HG02885 (cell line): ENCODE measurements around the gene CR1L.
"Not testable (repeated sequence)": the region's sequence is repeated elsewhere in the genome, so short reads cannot be mapped to it uniquely, and the experiment has no call there.

Experiments
- ATAC-seq: cut with Tn5 transposase; IDR thresholded peaks from one replicate; pipeline ENCODE4 v1.9.1; 2021; ENCODE audit warnings: mild to moderate bottlenecking; ENCODE audit not compliant: unreplicated experiment, poor library complexity

The CR1L gene

GRCh38 chr1:207676153-207676552 is 31.2 kb downstream of the CR1L start:
- no peak for ATAC-seq

DNA sequence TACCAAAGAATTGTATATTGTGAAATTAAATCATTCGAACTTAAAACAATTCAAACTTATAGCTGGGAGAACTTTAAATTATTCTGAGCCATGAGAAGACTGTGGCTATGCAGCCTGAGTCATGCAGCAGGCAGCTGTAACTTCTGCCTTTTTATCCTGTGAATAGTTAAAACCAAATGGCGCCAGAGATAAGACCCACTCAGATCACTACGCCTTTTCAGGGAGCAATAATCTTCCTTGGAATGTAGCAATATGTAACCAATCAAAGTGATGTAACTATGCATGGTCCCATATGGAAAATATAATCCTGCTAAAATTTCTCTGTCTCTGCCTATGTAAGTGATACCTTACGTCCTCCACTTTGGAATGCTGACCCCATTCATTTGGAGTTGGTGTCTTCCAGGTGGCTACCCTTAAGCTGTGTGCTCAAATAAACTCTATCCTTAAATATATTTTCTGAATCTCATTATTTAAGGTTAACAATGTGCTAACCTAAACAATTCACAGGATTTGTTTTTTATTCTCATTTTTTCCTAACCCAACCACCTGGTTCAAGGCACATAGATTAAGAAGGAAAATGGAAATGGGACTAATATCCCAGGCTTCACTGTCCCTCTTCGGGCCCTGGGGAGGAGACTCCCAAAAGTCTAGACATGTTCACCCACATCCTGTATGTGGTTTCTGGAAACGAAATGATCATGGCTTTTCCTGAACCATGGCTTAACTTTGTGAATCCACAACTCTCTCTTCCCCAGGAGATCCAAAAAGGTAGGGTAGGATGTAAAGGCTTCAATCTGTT is 35.9 kb downstream of the CR1L start:
- ATAC-seq = not testable (repeated sequence)

DNA sequence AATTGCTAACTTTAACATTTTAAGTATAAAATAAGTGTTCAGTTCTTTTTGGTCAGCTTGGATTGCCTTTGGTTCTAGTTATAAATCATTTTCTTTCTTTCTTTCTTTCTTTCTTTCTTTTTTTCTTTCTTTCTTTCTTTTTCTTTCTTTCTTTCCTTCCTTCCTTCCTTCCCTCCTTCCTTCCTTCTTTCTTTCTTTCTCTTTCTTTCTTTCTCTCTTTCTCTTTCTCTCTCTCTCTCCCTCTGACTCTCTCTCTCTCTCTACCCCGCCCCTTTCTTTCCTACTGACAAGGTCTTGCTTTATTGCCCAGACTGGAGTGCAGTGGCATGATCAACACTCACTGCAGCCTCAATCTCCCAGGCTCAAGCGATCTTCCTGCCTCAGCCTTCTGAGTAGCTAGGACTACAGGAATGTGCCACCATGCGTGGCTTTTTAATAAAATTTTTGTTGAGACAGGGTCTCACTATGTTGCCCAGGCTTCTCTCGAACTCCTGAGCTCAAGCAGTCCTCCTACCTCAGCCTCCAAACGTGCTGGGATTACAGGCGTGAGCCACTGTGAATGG is 38.0 kb downstream of the CR1L start:
- ATAC-seq = not testable (repeated sequence)

DNA sequence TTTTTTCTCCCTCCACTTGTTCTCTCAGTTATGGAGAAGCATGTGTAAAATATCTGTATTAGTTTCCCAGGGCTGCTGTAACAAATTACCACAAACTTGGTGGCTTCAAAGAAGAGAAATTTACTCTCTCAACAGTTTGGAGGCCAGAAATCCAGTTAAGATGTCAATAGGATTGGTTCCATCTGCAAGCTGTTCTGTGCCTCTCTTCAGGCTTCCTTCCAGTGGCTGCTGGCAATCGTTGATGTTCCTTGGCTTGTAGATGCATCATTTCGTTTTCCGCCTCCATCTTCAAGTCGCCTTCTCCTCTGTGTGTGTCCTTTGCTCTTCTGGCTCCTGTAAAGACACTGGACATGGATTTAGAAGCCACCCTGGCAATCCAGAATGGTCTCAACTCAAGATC is 45.6 kb downstream of the CR1L start:
- not testable (repeated sequence) for ATAC-seq

GRCh38 chr1:207691010-207691409 is 46.1 kb downstream of the CR1L start:
- no peak for ATAC-seq

- no peak for ATAC-seq
Measured at GRCh38 chr1:207691841-207692240, 46.9 kb downstream of the CR1L start.

- not testable (repeated sequence) for ATAC-seq
Measured at GRCh38 chr1:207692291-207692690, 47.4 kb downstream of the CR1L start.

DNA sequence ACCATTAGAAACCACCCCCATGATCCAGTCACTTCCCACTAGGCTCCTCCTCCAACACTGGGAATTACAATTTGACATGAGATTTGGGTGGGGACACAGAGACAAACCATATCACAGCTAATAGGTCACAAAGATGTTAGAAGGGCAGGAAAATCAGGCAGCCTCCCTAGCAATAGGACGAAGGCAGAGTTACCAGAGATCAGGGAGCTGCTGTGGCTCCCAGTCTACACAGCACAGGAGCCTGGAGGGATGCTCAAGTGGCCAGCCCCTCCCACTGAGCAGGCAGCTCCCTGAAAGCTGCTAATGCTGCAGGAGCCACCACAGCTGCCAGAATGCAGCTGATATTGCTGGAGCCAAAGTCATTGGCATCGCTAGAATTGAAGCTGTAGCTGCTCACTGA is 51.0 kb downstream of the CR1L start:
- no peak for ATAC-seq

DNA sequence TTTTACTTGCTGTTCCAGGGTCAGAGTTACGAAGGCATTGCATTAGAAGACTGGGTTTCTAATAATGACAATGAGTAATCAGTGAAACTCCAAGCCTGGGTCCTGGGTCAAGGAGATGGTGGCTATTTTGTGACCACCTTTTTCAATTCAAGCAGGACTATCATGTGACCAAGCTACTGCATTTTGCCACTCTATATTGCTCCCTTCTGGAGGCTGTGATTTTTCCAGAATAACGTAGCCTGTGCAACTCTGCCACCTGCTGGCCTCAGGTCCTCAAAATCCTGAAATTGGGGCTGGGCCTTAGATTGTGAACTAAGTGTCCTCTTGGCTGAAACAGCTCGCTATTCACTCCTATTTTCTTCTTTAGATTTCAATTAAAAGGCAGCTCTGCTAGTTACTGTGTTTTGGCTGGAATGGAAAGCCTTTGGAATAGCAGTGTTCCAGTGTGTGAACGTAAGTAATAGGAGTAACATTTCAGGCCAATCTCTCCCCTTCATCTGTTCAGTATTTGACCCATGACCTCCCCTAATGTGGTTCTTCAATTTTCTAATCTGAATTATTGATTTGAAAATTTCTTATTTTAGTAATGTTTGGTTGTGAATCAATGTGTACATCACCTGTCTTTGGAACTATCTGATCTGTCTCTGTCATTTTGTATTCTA is 54.0 kb downstream of the CR1L start:
- peak; percentile 56 for ATAC-seq

DNA sequence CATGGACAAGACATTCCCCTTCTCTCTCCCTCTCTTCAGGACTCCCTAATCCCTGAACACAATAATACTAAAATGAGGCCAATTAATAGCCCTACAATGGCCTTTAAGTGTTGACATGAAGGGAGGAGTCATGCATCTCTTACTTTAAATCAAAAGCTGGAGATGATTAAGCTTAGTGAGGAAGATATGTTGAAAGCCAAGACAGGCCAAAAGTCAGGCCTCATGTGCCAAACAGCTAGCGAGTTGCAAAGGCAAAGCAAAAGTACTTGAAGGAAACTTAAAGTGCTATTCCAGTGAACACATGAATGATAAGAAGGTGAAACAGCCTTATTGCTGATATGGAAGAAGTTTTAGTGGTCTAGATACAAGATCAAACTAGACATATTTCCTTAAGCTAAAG is 57.4 kb downstream of the CR1L start:
- no peak for ATAC-seq

- no peak for ATAC-seq
Measured at GRCh38 chr1:207703712-207704111, 58.8 kb downstream of the CR1L start.

GRCh38 chr1:207708004-207708403 is 63.1 kb downstream of the CR1L start:
- ATAC-seq = not testable (repeated sequence)

DNA sequence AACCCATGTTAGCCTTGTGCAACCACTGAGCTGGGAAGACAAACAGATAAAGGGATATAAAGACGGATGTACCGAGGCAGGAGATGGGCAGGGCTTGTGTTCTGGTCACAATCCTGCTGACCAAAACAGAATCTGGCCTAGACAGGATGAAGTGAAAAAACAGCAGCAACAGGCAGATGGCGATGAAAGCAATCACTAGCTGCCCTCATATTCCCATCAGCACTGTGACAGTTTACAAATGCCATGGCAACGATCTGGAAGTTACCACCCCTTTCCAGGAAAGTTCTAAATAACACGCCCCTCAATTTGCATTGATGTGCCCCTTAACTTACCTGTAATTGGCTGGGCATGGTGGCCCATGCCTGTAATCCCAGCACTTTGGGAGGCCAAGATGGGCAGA is 66.4 kb downstream of the CR1L start:
- no peak for ATAC-seq

DNA sequence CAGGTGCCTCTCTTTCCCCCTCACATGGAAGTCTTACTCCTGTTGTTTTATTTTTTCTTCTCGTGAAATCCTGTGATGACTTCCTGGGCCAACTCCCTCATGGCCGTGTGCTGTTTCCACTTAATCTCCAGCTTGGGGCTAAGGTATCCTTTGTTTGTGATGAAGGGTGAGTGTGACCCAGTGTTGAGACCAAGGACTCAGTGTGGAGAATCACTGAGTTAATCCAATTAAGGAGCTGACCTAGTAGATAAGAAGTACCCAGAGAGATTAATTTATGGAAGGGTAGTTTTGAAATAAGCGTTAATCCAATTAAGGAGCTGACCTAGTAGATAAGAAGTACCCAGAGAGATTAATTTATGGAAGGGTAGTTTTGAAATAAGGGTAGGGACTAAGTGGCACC is 67.8 kb downstream of the CR1L start:
- ATAC-seq = not testable (repeated sequence)

DNA sequence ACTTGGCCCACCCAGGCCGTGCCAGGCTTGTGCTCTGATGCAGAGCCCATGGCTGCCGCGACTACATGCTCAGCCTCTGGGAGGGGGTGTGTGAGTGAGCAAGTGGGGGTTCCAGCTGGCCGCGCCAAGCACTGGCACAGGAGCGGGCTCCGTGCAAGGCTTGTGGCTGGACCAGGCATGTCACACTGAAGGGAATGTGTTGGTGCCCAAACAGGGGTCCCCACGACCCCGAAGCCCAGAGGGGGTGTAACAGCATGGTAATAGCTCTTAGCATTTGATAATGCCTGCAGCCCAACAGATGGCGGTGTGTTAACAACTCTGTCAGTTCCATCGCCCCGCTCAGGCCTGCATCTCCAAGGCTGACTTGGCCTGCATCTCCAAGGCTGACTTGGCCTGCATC is 68.6 kb downstream of the CR1L start:
- no peak for ATAC-seq

GRCh38 chr1:207719234-207719633 is 74.3 kb downstream of the CR1L start:
- no peak for ATAC-seq

- not testable (repeated sequence) for ATAC-seq
Measured at GRCh38 chr1:207728200-207728858, 83.4 kb downstream of the CR1L start.

DNA sequence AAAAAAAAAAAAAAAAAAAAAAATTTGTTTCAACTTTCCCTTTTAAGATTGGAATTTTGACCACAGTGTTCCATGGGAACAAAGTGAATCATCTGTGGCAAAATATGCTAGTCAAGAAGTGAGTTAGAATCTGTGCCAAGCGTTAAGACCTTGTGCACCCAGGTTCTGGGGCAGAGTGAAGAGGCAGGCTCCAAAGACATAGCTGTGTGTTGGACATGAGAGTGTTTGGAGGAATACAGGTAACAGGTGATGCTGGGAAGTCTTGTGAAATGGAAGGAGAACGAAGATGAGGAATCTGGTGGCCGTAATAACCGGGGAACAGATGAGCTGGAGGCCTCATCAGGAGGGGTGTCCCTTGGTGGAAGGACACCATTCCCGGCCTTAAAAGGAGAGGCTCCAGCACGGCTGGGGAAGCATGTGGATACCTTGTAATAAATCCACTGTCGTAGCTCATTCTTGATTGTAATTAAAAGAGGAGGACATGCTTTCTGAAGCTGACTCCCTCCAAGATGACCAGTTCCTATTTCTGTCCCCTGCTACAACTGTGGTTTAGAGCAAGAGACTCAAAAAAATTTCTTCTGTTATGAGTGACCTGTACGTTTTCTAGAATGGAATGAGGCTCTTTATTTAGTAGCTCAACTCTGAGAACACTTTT is 92.7 kb downstream of the CR1L start:
- ATAC-seq = not testable (repeated sequence)

DNA sequence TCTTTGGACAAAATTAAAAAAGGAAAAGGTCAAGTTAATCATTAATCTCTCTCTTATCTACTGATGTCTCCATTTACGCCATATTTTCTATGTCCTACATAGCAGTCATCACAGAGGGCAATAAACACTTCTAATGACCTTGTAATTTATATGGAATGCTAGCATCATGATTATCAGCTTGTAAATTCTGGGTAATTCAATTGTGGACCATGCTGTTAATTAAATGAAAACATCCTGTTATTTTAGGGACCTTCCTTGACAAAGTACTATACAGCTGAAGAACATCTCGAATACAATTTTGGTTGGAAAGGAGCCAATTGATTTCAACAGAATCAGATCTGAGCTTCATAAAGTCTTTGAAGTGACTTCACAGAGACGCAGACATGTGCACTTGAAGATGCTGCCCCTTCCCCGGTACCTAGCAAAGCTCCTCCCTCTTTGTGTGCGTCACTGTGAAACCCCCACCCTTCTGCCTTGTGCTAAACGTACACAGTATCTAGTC is 93.3 kb downstream of the CR1L start:
- ATAC-seq = not testable (repeated sequence)

DNA sequence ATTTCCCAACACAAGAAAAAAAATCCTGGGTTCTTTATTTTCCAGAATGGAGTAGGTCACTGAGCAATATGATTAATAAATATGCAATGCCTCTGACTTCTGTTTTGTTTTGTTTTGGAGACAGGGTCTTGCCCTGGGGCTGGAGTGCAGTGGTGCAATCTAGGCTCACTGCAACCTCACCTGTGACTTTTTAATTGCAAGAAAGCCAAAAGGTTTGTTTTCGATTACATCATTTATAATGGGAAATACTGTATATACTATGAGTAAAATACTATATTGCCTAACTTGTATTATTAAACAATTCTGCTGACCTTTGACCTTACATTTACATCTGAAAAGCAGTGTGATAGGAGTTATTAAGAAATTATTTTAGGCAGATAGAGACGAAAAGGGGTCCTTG is 95.3 kb downstream of the CR1L start:
- no peak for ATAC-seq
